Neural progenitor cell (in vitro differentiated cells): ENCODE results near the gene CERS6. TPM values are rescaled to one million over a fixed set of nuclear protein-coding genes. Genes with fewer than 3 reads are reported as not detected.

Source experiments
- DNase-seq: peaks from one replicate; pipeline ENCODE4 v3.0.0-alpha.2; 2016; ENCODE audit warnings: low spot score
- H2AFZ ChIP-seq: fragments of 200-600 bp; sonication (generic); replicated peaks from 2 replicates; pipeline ENCODE4 v1.6.1; 2016; ENCODE audit warnings: antibody characterized with exemption
- H3F3A ChIP-seq: fragments of 200-600 bp; sonication (generic); 2 replicates; pipeline ENCODE4 v1.6.1; 2016; ENCODE audit warnings: antibody characterized with exemption, low read depth
- H3K27ac ChIP-seq: fragments of 200-600 bp; sonication (generic); 2 replicates; pipeline ENCODE4 v1.5.1; 2016; ENCODE audit warnings: mild to moderate bottlenecking
- H3K27me3 ChIP-seq: fragments of 200-600 bp; sonication (generic); 2 replicates; pipeline ENCODE4 v1.6.1; 2016; ENCODE audit warnings: mild to moderate bottlenecking, moderate library complexity
- H3K36me3 ChIP-seq: fragments of 200-600 bp; sonication (generic); 2 replicates; pipeline ENCODE4 v1.5.1; 2016
- H3K4me1 ChIP-seq: fragments of 200-600 bp; sonication (generic); 2 replicates; pipeline ENCODE4 v1.6.1; 2016; ENCODE audit warnings: mixed run types
- H3K4me2 ChIP-seq: fragments of 200-600 bp; sonication (generic); 2 replicates; pipeline ENCODE4 v1.6.1; 2016
- H3K4me3 ChIP-seq: fragments of 200-600 bp; sonication (generic); 2 replicates; pipeline ENCODE4 v1.5.1; 2016
- H3K79me2 ChIP-seq: fragments of 200-600 bp; sonication (generic); 2 replicates; pipeline ENCODE4 v1.6.1; 2016; ENCODE audit warnings: low read depth
- H3K9ac ChIP-seq: fragments of 200-600 bp; sonication (generic); 2 replicates; pipeline ENCODE4 v1.6.1; 2016
- H3K9me3 ChIP-seq: fragments of 200-600 bp; sonication (generic); 2 replicates; pipeline ENCODE4 v1.5.1; 2016; ENCODE audit warnings: low read depth
- H4K20me1 ChIP-seq: fragments of 200-600 bp; sonication (generic); 2 replicates; pipeline ENCODE4 v1.6.1; 2016; ENCODE audit warnings: low read depth
- H3K27ac Mint-ChIP-seq: 3 replicates; pipeline ENCODE4 v1.8.0; 2021; ENCODE audit warnings: mixed read lengths
- H3K27me3 Mint-ChIP-seq: 2 replicates; pipeline ENCODE4 v1.8.0; 2022; ENCODE audit warnings: low read depth, mild to moderate bottlenecking, inconsistent platforms, moderate library complexity, mixed read lengths; ENCODE audit not compliant: insufficient read depth
- H3K36me3 Mint-ChIP-seq: 3 replicates; pipeline ENCODE4 v1.8.0; 2021; ENCODE audit warnings: mixed read lengths
- H3K4me1 Mint-ChIP-seq: 3 replicates; pipeline ENCODE4 v1.8.0; 2021; ENCODE audit warnings: mixed read lengths
- H3K4me3 Mint-ChIP-seq: 3 replicates; pipeline ENCODE4 v1.8.0; 2021; ENCODE audit warnings: mild to moderate bottlenecking, moderate library complexity, mixed read lengths
- H3K9me3 Mint-ChIP-seq: 3 replicates; pipeline ENCODE4 v1.8.0; 2020; ENCODE audit warnings: mixed read lengths
- EZH2 ChIP-seq: fragments of 200-600 bp; sonication (generic); IDR thresholded peaks from 2 replicates; pipeline ENCODE4 v1.6.1; 2017; ENCODE audit warnings: antibody characterized with exemption, mild to moderate bottlenecking, moderate library complexity
- EZH2phosphoT487 ChIP-seq: fragments of 200-600 bp; sonication (generic); IDR thresholded peaks from 2 replicates; pipeline ENCODE4 v1.6.1; 2017; ENCODE audit warnings: antibody characterized with exemption
- total RNA-seq: library from RNA; depleted of rRNA; stranded (reverse); fragments of >200 nt; gene quantifications from 2 replicates; pipeline ENCODE4 v1.2.3, GENCODE V29; 2015; ENCODE audit warnings: low replicate concordance
- TF ChIP-seq, protein P1 (sequence below): fragments of 200-600 bp; sonication (generic); IDR thresholded peaks from 2 replicates; pipeline ENCODE4 v1.5.1; 2017; ENCODE audit warnings: antibody characterized with exemption, mild to moderate bottlenecking

The CERS6 gene
- total RNA-seq, 1 donor from 2014 or later, result 50.8 TPM

- no peak for DNase-seq
- Mint-ChIP-seq H3K27me3 (no peaks in the 10 kb centered on the region), H3K27ac (no peak overlapping the region), H3K9me3 (peaks cover 23% of the 10 kb centered on the region), H3K36me3 (peaks cover 13% of the 10 kb centered on the region), H3K4me1 (peaks cover 9% of the 10 kb centered on the region), H3K4me3 (no peak overlapping the region)
- H3K27me3 ChIP-seq, result no peaks in the 10 kb centered on the region
- H3K4me2 ChIP-seq, result no peak overlapping the region
- H3K4me1 ChIP-seq, result peaks cover 18% of the 10 kb centered on the region
- peaks cover 6% of the 10 kb centered on the region for H3K36me3 ChIP-seq
- no peak overlapping the region for H2AFZ ChIP-seq
- peaks cover 81% of the 10 kb centered on the region for H3K79me2 ChIP-seq
- no peaks in the 10 kb centered on the region for H3K9me3 ChIP-seq
- no peak overlapping the region for H3K9ac ChIP-seq
- H3K27ac ChIP-seq, result no peak overlapping the region
- TF ChIP-seq EZH2phosphoT487, result no peak
- TF ChIP-seq, protein P1, sequence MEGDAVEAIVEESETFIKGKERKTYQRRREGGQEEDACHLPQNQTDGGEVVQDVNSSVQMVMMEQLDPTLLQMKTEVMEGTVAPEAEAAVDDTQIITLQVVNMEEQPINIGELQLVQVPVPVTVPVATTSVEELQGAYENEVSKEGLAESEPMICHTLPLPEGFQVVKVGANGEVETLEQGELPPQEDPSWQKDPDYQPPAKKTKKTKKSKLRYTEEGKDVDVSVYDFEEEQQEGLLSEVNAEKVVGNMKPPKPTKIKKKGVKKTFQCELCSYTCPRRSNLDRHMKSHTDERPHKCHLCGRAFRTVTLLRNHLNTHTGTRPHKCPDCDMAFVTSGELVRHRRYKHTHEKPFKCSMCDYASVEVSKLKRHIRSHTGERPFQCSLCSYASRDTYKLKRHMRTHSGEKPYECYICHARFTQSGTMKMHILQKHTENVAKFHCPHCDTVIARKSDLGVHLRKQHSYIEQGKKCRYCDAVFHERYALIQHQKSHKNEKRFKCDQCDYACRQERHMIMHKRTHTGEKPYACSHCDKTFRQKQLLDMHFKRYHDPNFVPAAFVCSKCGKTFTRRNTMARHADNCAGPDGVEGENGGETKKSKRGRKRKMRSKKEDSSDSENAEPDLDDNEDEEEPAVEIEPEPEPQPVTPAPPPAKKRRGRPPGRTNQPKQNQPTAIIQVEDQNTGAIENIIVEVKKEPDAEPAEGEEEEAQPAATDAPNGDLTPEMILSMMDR, result no peak
- no peak for TF ChIP-seq EZH2
- H3F3A ChIP-seq, result peaks cover 16% of the 10 kb centered on the region
- no peaks in the 10 kb centered on the region for H4K20me1 ChIP-seq
- H3K4me3 ChIP-seq, result no peak overlapping the region
Measured at GRCh38 chr2:168541858-168542257, 85.8 kb downstream of the CERS6 start.

GRCh38 chr2:168543037-168543436 is 87.0 kb downstream of the CERS6 start:
- no peak overlapping the region for H3K9ac ChIP-seq
- no peak overlapping the region for H2AFZ ChIP-seq
- H3K4me2 ChIP-seq, result no peak overlapping the region
- DNase-seq, result no peak
- no peaks in the 10 kb centered on the region for H3K9me3 ChIP-seq
- H3K79me2 ChIP-seq, result peaks cover 70% of the 10 kb centered on the region
- no peaks in the 10 kb centered on the region for H4K20me1 ChIP-seq
- no peak overlapping the region for H3K27ac Mint-ChIP-seq
- H3K36me3 ChIP-seq, result peaks cover 6% of the 10 kb centered on the region
- peaks cover 20% of the 10 kb centered on the region for H3K36me3 Mint-ChIP-seq
- peaks cover 16% of the 10 kb centered on the region for H3F3A ChIP-seq
- peaks cover 23% of the 10 kb centered on the region for H3K9me3 Mint-ChIP-seq
- no peaks in the 10 kb centered on the region for H3K27me3 ChIP-seq
- H3K4me1 Mint-ChIP-seq, result peaks cover 9% of the 10 kb centered on the region
- H3K27ac ChIP-seq, result no peak overlapping the region
- no peak for TF ChIP-seq EZH2
- TF ChIP-seq, protein P1, result no peak
- TF ChIP-seq EZH2phosphoT487, result no peak
- no peak overlapping the region for H3K4me3 ChIP-seq
- H3K4me1 ChIP-seq, result peaks cover 18% of the 10 kb centered on the region
- no peak overlapping the region for H3K4me3 Mint-ChIP-seq
- no peaks in the 10 kb centered on the region for H3K27me3 Mint-ChIP-seq

DNA sequence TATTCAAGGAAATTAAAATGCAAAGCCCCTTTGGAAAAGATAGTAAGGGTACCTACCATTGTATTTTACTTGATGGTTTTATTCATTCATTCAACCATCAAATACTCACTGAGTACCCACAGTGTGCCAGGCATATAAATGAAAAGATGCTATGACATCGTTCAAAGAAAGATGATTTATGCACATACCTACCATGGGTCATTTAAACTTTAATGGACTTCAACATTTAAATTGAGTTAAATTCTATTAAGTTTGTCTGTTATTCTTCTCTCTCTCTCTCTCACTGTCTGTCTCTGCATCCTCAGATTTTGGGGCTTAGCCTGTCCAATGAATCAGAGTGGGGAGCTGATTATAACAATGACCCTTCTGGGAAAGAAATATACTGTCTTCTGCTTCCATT is 87.9 kb downstream of the CERS6 start:
- Histone ChIP-seq H3K36me3 (peaks cover 6% of the 10 kb centered on the region), H3K27me3 (no peaks in the 10 kb centered on the region), H3K4me1 (peaks cover 18% of the 10 kb centered on the region), H4K20me1 (no peaks in the 10 kb centered on the region), H2AFZ (no peak overlapping the region), H3K9ac (no peak overlapping the region), H3F3A (peaks cover 16% of the 10 kb centered on the region), H3K4me2 (no peak overlapping the region), H3K4me3 (no peak overlapping the region), H3K79me2 (peaks cover 64% of the 10 kb centered on the region), H3K27ac (no peak overlapping the region), H3K9me3 (no peaks in the 10 kb centered on the region)
- H3K27ac Mint-ChIP-seq, result no peak overlapping the region
- no peak overlapping the region for H3K4me3 Mint-ChIP-seq
- H3K4me1 Mint-ChIP-seq, result peaks cover 9% of the 10 kb centered on the region
- H3K9me3 Mint-ChIP-seq, result peaks cover 18% of the 10 kb centered on the region
- H3K36me3 Mint-ChIP-seq, result peaks cover 23% of the 10 kb centered on the region
- no peak for TF ChIP-seq EZH2
- TF ChIP-seq, protein P1, result no peak
- TF ChIP-seq EZH2phosphoT487, result no peak
- DNase-seq, result no peak
- no peaks in the 10 kb centered on the region for H3K27me3 Mint-ChIP-seq
